Amniotic epithelial cell (primary cell): ENCODE data around the gene COG7.
"Not testable (repeated sequence)": the region's sequence is repeated elsewhere in the genome, so short reads cannot be mapped to it uniquely, and the experiment has no call there.

Source experiments
- DNase-seq: peaks from one replicate; pipeline ENCODE4 v3.0.0-alpha.2; 2010; ENCODE audit warnings: low read depth

Gene COG7

DNA sequence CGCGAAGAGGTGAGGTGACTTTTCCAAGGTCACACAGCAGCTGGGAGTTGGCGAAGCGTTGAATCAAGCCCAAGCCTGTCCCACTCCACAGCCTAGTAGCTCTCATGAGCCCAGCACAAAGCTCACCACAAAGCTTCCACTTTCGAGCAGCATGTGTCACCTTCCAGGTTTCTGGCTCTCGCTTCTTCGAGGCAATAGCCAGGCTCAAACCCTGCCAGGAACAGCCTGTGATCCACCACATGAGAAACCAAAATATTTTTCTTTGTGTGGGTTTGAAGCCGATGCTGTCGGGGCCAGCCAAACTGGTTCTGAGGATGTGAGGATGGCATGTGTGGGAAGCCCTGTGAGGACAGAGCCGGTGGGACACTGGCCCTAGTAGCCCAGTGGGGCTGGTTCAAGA lies 68.1 kb downstream of the COG7 start:
- no peak for DNase-seq

DNA sequence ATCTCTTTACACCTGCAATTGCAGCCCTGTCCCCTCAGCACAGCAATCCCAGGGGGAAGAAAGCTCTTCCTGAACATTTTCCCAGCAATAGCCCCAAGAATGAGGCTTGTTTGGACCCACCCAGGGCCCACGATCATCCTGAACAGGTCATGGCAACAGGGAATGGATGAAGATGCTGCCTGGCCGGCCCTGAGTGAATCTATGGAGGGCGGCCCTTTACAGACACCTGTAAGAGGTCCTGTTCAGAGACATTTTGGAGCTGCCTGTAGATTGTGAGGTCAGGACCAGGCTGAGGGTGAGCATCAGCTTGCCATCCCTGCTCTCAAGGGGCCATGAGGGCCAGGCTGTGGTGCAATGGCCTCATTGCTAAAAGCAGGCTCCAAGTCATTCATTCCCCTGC lies 69.1 kb downstream of the COG7 start:
- no peak for DNase-seq

DNA sequence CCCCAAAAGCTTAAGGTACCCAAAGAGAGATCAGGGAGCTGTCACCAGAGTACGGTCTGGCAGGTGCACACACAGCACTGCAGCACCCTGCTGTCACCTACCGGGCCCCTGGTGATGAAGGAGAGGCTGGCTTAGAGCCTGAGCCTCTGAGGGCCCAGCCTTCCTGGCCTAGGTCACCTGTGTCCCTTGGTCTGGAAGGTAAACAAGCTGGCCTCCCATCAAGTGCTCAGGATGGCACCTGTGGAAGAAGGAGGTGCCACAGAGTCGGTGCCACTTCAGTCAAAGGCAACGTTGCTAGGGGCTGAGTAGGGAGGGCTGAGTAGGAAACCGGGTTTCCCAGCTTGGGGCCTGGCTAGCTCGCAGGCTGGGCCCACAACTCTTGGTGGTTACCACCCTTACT lies 70.7 kb downstream of the COG7 start:
- no peak for DNase-seq

GRCh38 chr16:23381702-23382101 lies 71.3 kb downstream of the COG7 start:
- DNase-seq: not testable (repeated sequence)

GRCh38 chr16:23380501-23380951 lies 72.5 kb downstream of the COG7 start:
- DNase-seq: no peak

GRCh38 chr16:23379707-23380106 lies 73.3 kb downstream of the COG7 start:
- DNase-seq: no peak

DNA sequence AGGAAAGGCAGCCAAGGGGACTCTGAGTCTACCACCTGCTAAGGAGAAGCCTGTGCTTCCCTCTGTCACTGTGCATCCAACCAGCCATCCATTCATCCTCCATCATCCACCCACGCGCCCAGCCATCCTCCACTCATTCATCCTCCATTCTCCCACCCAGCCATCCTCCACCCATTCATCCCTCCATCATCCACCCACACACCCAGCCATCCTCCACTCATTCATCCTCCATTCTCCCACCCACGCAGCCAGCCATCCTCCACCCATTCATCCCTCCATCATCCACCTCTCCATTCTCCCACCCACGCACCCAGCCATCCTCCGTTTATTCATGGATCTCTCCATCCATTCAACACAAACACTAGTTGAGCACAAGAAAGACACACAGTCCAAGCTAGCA lies 74.1 kb downstream of the COG7 start:
- no peak for DNase-seq

GRCh38 chr16:23378256-23378655 lies 74.7 kb downstream of the COG7 start:
- no peak for DNase-seq

GRCh38 chr16:23377071-23377931 lies 75.7 kb downstream of the COG7 start:
- no peak for DNase-seq

GRCh38 chr16:23375643-23376042 lies 77.3 kb downstream of the COG7 start:
- DNase-seq: no peak

DNA sequence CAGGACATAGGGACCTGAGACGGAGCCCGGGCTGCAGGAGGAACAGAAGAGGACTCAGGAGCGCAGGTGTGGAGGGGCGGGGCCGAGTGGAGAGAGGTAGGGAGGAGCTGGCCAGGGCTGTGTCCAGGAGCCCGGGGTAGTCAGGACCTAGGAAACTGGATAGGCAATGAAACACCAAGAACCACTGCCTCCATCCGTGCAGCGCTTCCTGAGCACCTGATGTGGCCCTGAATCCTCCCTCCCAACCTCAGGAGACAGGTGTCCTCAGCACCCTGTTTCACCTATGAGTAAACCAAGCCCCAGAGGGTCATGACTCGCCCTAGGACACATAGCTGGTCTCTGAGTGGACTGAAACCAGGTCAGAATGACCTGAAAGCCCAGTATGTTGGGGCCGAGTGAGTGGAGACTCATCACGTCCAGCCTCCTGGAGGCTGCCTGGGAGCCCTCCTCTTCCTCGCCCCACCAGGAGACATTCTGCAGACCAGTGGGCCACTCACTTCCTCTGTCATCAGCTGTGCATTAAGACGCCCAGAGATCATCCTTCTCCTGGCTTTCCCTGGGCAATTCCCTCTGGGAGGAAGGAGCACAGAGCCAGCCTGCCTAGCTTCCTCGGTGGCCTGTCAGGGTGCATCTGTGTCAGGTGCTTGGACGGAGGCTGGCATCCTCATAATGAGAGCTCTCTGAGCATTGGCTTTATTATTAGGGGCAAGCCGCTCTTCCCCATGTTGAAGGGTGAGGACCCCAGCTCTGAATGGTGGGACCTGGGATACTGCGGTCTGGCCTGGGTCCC lies 78.1 kb downstream of the COG7 start:
- no peak for DNase-seq

DNA sequence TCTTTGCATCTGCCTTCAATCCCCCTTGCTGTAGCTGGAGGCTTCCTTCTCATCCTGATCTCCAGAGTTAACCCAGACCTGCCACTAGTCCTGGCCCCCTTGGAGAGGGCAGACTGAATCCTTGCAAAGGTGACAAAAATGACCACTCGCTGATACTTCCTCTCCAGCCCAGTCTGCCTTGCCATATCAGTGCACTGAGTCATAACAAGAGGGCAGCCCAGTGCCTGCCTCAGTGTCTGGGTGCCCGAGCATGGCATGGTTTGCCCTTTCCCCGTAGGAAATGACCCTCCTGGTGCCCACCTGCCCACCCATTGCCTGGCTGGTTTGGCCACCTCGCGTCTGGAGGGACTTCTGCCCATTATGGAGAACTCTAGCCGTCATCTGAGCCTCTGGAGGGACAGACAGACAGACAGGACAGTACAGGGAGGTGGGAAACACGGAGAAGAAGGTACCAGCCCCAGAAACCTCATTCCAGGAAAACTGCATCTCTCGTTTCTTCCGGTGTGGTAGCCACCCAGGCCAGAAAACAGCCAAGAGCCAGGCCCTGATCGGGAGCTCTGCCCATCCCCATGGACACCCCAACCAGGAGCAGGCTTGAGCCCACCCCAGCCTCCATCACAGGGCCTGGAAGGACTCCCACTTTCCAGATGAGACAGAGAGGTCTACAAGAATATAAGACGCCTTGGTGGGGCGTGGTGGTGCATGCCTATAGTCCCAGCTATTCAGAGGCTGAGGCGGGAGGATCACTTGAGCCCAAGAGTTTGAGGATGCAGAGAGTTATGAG lies 79.4 kb downstream of the COG7 start:
- DNase-seq: no peak

DNA sequence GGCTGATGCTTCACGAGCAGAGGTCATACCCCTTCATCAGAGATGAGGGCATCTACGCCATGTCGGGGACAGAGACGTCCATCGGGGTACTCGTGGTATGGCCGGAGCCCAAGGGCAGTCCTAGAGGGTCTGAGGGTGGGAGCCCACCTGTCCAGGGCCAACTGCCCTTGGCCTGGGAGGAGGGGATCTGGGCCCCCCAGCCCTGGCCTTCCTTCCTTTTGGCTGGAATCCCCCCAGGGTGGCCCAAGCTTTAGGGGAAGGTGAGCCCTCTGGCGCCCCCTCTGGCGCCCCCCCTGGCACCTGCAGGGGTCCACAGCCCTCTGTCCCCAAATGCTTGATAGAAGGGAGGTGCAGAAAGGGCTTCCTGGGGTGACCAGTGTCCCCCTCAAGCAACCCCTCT lies 81.6 kb downstream of the COG7 start:
- DNase-seq: no peak

GRCh38 chr16:23369416-23369815 lies 83.6 kb downstream of the COG7 start:
- DNase-seq: no peak

GRCh38 chr16:23368469-23368868 lies 84.5 kb downstream of the COG7 start:
- no peak for DNase-seq

DNA sequence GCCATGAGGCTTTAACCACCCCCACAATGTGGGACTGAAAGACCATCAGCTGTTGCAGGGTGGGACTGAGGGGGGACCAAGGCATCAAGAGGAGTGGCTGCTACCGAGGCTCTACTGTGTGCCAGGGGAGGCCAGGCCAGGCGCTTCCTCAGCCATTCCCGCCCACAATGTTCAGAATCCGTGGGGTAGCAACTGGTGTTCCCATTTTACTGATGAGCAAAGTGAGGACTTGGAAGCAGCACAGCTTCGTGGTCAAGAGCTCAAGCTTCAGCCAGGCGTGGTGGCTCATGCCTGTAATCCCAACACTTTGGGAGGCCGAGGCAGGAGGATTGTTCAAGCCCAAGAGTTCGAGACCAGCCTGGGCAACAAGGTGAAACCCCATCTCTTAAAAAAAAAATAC lies 85.0 kb downstream of the COG7 start:
- DNase-seq: no peak

GRCh38 chr16:23367564-23367963 lies 85.4 kb downstream of the COG7 start:
- DNase-seq: no peak

DNA sequence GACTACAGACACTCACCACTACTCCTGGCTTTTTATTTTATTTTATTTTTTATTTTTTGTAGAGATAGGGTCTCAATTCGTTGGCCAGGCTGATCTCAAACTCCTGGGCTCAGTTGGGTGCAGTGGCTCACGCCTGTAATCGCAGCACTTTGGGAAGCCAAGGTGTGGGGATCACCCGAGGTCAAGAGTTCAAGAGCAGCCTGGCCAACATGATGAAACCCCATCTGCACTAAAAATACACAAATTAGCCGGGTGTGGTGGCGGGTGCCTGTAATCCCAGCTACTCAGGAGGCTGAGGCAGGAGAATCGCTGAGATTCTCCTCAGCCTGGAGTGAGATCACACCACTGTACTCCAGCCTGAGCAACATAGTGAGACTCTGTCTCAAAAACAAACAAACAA lies 86.6 kb downstream of the COG7 start:
- DNase-seq: not testable (repeated sequence)

GRCh38 chr16:23365602-23366240 lies 87.3 kb downstream of the COG7 start:
- DNase-seq: no peak

DNA sequence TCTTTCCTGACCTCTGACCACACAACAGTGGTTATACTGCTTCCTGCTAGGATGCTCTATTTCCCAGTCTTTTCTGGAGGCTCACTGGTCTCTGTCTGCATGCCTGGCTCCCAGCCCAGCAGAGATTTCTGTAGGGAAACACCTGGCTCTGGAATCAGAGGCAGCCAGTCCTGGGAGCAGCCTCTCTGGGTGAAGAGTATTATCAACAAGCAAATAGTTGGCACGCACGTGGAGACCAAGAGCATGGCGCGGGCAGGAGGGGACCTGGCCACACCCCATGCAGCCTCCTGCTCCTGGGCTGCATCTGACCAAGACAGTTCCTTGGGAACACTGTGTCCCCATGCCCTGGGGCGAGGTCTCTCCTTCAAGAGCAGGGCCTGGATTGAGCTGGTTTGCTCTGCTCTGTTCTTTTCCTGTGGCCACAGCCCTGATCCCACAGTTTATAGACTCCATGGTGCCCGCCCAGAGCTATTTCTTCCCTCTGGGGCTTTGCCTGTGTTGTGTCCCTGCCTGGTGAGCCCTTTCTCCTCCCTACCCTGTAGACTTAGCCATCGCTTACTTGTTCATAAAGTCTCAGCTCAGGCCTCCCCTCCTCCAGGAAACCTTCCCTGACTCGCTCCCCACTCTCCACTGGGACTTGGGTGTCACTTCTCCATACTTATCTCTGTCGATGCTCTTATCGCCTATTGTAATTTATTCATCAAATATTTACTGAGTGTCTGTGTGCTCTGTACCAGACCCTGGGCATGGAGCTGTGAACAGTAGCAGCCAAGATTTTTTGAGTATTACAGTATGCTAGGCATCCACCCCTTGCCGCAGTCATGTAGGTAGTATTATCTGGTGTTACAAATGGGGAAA lies 90.3 kb downstream of the COG7 start:
- DNase-seq: no peak
